Measurements from ENCODE around the gene CTCF. TPM values are rescaled to one million over a fixed set of nuclear protein-coding genes. Genes with fewer than 3 reads are reported as not detected.

The CTCF gene
- total RNA-seq, 4 donors from 2014 or later = 24.2 to 42.9 (median 28.2) TPM

GRCh38 chr16:67535201-67535600 lies 27.1 kb upstream of the CTCF start:
- DNase-seq (ENCODE audit: low spot score) (no peak), ATAC-seq (ENCODE audit: low FRiP score) (no peak)
- no peak for TF ChIP-seq CTCF (IDR thresholded peaks at IDR 0.05)

- no peak for TF ChIP-seq CTCF (IDR thresholded peaks at IDR 0.05)
- peak; percentile 76 for ATAC-seq (ENCODE audit: low FRiP score)
- no peak for DNase-seq (ENCODE audit: low spot score)
Measured at GRCh38 chr16:67537270-67537635, 25.1 kb upstream of the CTCF start.

GRCh38 chr16:67537636-67538591 lies 24.4 kb upstream of the CTCF start:
- peak; percentile 15 for ATAC-seq (ENCODE audit: low FRiP score)
- TF ChIP-seq CTCF (IDR thresholded peaks at IDR 0.05) = no peak

GRCh38 chr16:67538666-67539101 lies 23.6 kb upstream of the CTCF start:
- DNase-seq (ENCODE audit: low spot score) (no peak), ATAC-seq (ENCODE audit: low FRiP score) (no peak)
- TF ChIP-seq CTCF (IDR thresholded peaks at IDR 0.05) = no peak

More at GRCh38 chr16:67537636-67538591, 24.4 kb upstream of the CTCF start:
- no peak for DNase-seq (ENCODE audit: low spot score)

GRCh38 chr16:67539271-67539670 lies 23.1 kb upstream of the CTCF start:
- DNase-seq (ENCODE audit: low spot score) = no peak
- no peak for ATAC-seq (ENCODE audit: low FRiP score)
- no peak for TF ChIP-seq CTCF (IDR thresholded peaks at IDR 0.05)

- TF ChIP-seq CTCF (IDR thresholded peaks at IDR 0.05) = no peak
- ATAC-seq (ENCODE audit: low FRiP score) (no peak), DNase-seq (ENCODE audit: low spot score) (no peak)
Measured at GRCh38 chr16:67539691-67540635, 22.4 kb upstream of the CTCF start.
